IMR-90 (cell line): ENCODE results near the gene SUSD6. TPM values are rescaled to one million over a fixed set of nuclear protein-coding genes. Genes with fewer than 3 reads are reported as not detected.

ENCODE experiments used
- ATAC-seq: fragments of 200-7000 bp; cut with Tn5 transposase; 2 replicates; pipeline ENCODE4 v1.9.1; 2020; ENCODE audit warnings: low read depth, mild to moderate bottlenecking, moderate library complexity
- BruUV-seq: library from RNA; stranded (reverse); fragments of 400-500 nt; replicated peaks from 2 replicates; lab custom pipeline; 2021; lab: Mats Ljungman, UMichigan
- CTCF ChIA-PET: fragments of 300-600 bp; formaldehyde crosslinking; extraction: SDS; loops from one replicate; lab custom pipeline; 2021; ENCODE audit warnings: antibody characterized with exemption; lab: Yijun Ruan, JAX
- POLR2A ChIA-PET: fragments of 300-600 bp; sonication (Branson Sonifier 250); formaldehyde crosslinking; loops from one replicate; lab custom pipeline; 2022; ENCODE audit warnings: antibody characterized with exemption; ENCODE audit not compliant: unreplicated experiment; lab: Charles Lee
- DNase-seq: peaks from one replicate; pipeline ENCODE4 v3.0.0; 2013
- H2AFZ ChIP-seq: replicated peaks from 2 replicates; pipeline ENCODE3; 2013; ENCODE audit warnings: low read length, mild to moderate bottlenecking; ENCODE audit not compliant: poor library complexity
- H2AK5ac ChIP-seq: 2 replicates; pipeline ENCODE4 v1.6.1; 2013; ENCODE audit warnings: low read depth, low read length, inconsistent platforms
- H2AK9ac ChIP-seq: replicated peaks from 2 replicates; pipeline ENCODE3; 2013; ENCODE audit warnings: mild to moderate bottlenecking, low read depth, low read length, moderate library complexity; ENCODE audit not compliant: poor library complexity
- H2BK120ac ChIP-seq: 2 replicates; pipeline ENCODE4 v1.6.1; 2013; ENCODE audit warnings: low read depth, low read length, inconsistent platforms
- H2BK15ac ChIP-seq: 3 replicates; pipeline ENCODE4 v1.6.1; 2013; ENCODE audit warnings: low read depth, low read length, inconsistent platforms
- H2BK20ac ChIP-seq: 2 replicates; pipeline ENCODE4 v1.6.1; 2013; ENCODE audit warnings: low read depth, mild to moderate bottlenecking, inconsistent platforms, low read length, moderate library complexity
- H2BK5ac ChIP-seq: 2 replicates; pipeline ENCODE4 v1.6.1; 2013; ENCODE audit warnings: mild to moderate bottlenecking, low read depth, low read length, inconsistent platforms; ENCODE audit not compliant: poor library complexity, severe bottlenecking
- H3K14ac ChIP-seq: replicated peaks from 2 replicates; pipeline ENCODE4 v1.6.1; 2013; ENCODE audit warnings: low read depth, low read length, inconsistent platforms
- H3K18ac ChIP-seq: 2 replicates; pipeline ENCODE4 v1.6.1; 2013; ENCODE audit warnings: low read depth, low read length, control low read depth
- H3K23ac ChIP-seq: 2 replicates; pipeline ENCODE4 v1.6.1; 2013; ENCODE audit warnings: low read depth, low read length, inconsistent platforms
- H3K27ac ChIP-seq: 2 replicates; pipeline ENCODE4 v1.5.1; 2013; ENCODE audit warnings: mild to moderate bottlenecking, control low read depth, low read length; ENCODE audit not compliant: insufficient read depth
- H3K27me3 ChIP-seq: 2 replicates; pipeline ENCODE4 v1.6.1; 2013; ENCODE audit warnings: low read length; ENCODE audit not compliant: control insufficient read depth, insufficient read depth
- H3K36me3 ChIP-seq: 2 replicates; pipeline ENCODE4 v1.6.1; 2013; ENCODE audit warnings: low read length, mixed read lengths; ENCODE audit not compliant: control insufficient read depth, insufficient read depth
- H3K4ac ChIP-seq: 2 replicates; pipeline ENCODE4 v1.6.1; 2013; ENCODE audit warnings: low read depth, low read length, inconsistent platforms
- H3K4me1 ChIP-seq: 2 replicates; pipeline ENCODE4 v1.6.1; 2013; ENCODE audit warnings: low read length, mixed read lengths; ENCODE audit not compliant: control insufficient read depth, insufficient read depth
- H3K4me2 ChIP-seq: 2 replicates; pipeline ENCODE4 v1.6.1; 2013; ENCODE audit warnings: low read depth, mild to moderate bottlenecking, control low read depth, low read length, moderate library complexity
- H3K4me3 ChIP-seq: 2 replicates; pipeline ENCODE4 v1.5.1; 2013; ENCODE audit warnings: low read depth, mild to moderate bottlenecking, control low read depth, low read length, moderate library complexity; ENCODE audit not compliant: insufficient read depth
- H3K56ac ChIP-seq: 2 replicates; pipeline ENCODE4 v1.6.1; 2013; ENCODE audit warnings: low read length, inconsistent platforms; ENCODE audit not compliant: insufficient read depth; ENCODE audit errors: extremely low read depth
- H3K79me1 ChIP-seq, 2 experiments: 2 replicates each; pipeline ENCODE4 v1.6.1; 2013; ENCODE audit warnings: low read length in 2 of 2, inconsistent platforms in 1 of 2, low read depth in 1 of 2
- H3K9ac ChIP-seq: 2 replicates; pipeline ENCODE4 v1.6.1; 2013; ENCODE audit warnings: low read depth, low read length, control low read depth
- H3K9me1 ChIP-seq: 2 replicates; pipeline ENCODE4 v1.6.1; 2013; ENCODE audit warnings: low read length, inconsistent platforms; ENCODE audit not compliant: insufficient read depth
- H3K9me3 ChIP-seq: 2 replicates; pipeline ENCODE4 v1.6.1; 2013; ENCODE audit warnings: low read length; ENCODE audit not compliant: control insufficient read depth, insufficient read depth
- H4K20me1 ChIP-seq: 2 replicates; pipeline ENCODE4 v1.6.1; 2013; ENCODE audit warnings: low read length, inconsistent platforms; ENCODE audit not compliant: insufficient read depth
- H4K5ac ChIP-seq: 2 replicates; pipeline ENCODE4 v1.6.1; 2013; ENCODE audit warnings: mild to moderate bottlenecking, low read depth, low read length, control low read depth
- H4K8ac ChIP-seq, 2 experiments: 2 replicates each; pipeline ENCODE4 v1.6.1; 2013; ENCODE audit warnings: low read depth in 2 of 2, low read length in 2 of 2, control low read depth in 1 of 2, inconsistent platforms in 1 of 2
- H4K91ac ChIP-seq: 2 replicates; pipeline ENCODE4 v1.6.1; 2013; ENCODE audit warnings: low read depth, low read length, inconsistent platforms; ENCODE audit not compliant: insufficient read depth
- BHLHE40 ChIP-seq: fragments of 150-350 bp; IDR thresholded peaks from 2 replicates; pipeline ENCODE4 v1.6.1; 2016; ENCODE audit warnings: mild to moderate bottlenecking, low read depth, low read length
- CEBPB ChIP-seq: IDR thresholded peaks from 2 replicates; pipeline ENCODE4 v1.6.1; 2012; ENCODE audit warnings: low read depth, low read length, improper control_type of control experiment
- CHD1 ChIP-seq: IDR thresholded peaks from 2 replicates; pipeline ENCODE4 v1.6.1; 2012; ENCODE audit warnings: low read depth, low read length, improper control_type of control experiment
- CTCF ChIP-seq: conservative IDR thresholded peaks from 2 replicates; pipeline ENCODE4 v1.5.1; 2012; ENCODE audit warnings: mild to moderate bottlenecking, low read depth, low read length, improper control_type of control experiment
- ELK1 ChIP-seq: fragments of 150-350 bp; IDR thresholded peaks from 2 replicates; pipeline ENCODE4 v1.6.1; 2016; ENCODE audit warnings: low read depth, mild to moderate bottlenecking, low read length, moderate library complexity, borderline replicate concordance
- FOS ChIP-seq: fragments of 150-350 bp; IDR thresholded peaks from 2 replicates; pipeline ENCODE4 v1.6.1; 2016; ENCODE audit warnings: low read depth, low read length
- MAFK ChIP-seq: IDR thresholded peaks from 2 replicates; pipeline ENCODE4 v1.6.1; 2012; ENCODE audit warnings: low read depth, low read length, improper control_type of control experiment
- MAZ ChIP-seq: IDR thresholded peaks from 2 replicates; pipeline ENCODE4 v1.6.1; 2012; ENCODE audit warnings: low read depth, mild to moderate bottlenecking, low read length, improper control_type of control experiment, moderate library complexity, borderline replicate concordance
- MXI1 ChIP-seq: IDR thresholded peaks from 2 replicates; pipeline ENCODE4 v1.6.1; 2012; ENCODE audit warnings: low read depth, mild to moderate bottlenecking, low read length, moderate library complexity, borderline replicate concordance
- NFE2L2 ChIP-seq: fragments of 150-350 bp; IDR thresholded peaks from 2 replicates; pipeline ENCODE4 v1.6.1; 2016; ENCODE audit warnings: low read depth, mild to moderate bottlenecking, low read length
- POLR2A ChIP-seq: IDR thresholded peaks from 2 replicates; pipeline ENCODE4 v1.6.1; 2012; ENCODE audit warnings: mild to moderate bottlenecking, low read depth, low read length
- RAD21 ChIP-seq: IDR thresholded peaks from 2 replicates; pipeline ENCODE4 v1.6.1; 2012; ENCODE audit warnings: low read length, improper control_type of control experiment
- RCOR1 ChIP-seq: IDR thresholded peaks from 2 replicates; pipeline ENCODE4 v1.6.1; 2012; ENCODE audit warnings: mild to moderate bottlenecking, low read length, improper control_type of control experiment; ENCODE audit not compliant: insufficient replicate concordance
- RFX5 ChIP-seq: IDR thresholded peaks from 2 replicates; pipeline ENCODE4 v1.8.0; 2012; ENCODE audit warnings: low read depth, mild to moderate bottlenecking, low read length, moderate library complexity
- SMC3 ChIP-seq: fragments of 150-350 bp; IDR thresholded peaks from 2 replicates; pipeline ENCODE4 v1.6.1; 2016; ENCODE audit warnings: low read depth, mild to moderate bottlenecking, antibody characterized with exemption, low read length, moderate library complexity
- USF2 ChIP-seq: fragments of 150-350 bp; IDR thresholded peaks from 2 replicates; pipeline ENCODE4 v1.6.1; 2017; ENCODE audit warnings: mild to moderate bottlenecking, antibody characterized with exemption, low read length, low read depth
- WGBS, 2 experiments: methylation state at CpG; one replicate each; pipeline versions ENCODE4 v1.1.5 to v1.1.7; 2013; ENCODE audit warnings: missing lambda C conversion rate in 2 of 2; ENCODE audit not compliant: insufficient read length in 1 of 2; ENCODE audit errors: extremely low coverage in 2 of 2; 5-methylcytosine and 5-hydroxymethylcytosine counted together
- dilution Hi-C: fragments of 300-500 bp; cut with HindIII; formaldehyde crosslinking; loops from one replicate; pipeline ENCODE4 v1.14.3; 2018; ENCODE audit warnings: low sequenced_read_pairs; ENCODE audit not compliant: unreplicated experiment
- in situ Hi-C: fragments of 300-500 bp; cut with MboI; formaldehyde crosslinking; loops from 3 replicates; pipeline ENCODE4 v1.14.3; 2019; ENCODE audit warnings: low sequenced_read_pairs, inconsistent platforms, mixed read lengths
- intact Hi-C: fragments of 100-400 bp; cut with micrococcal nuclease; formaldehyde crosslinking; loops from 2 replicates; pipeline ENCODE4 v1.10.0; 2022
- polyA plus RNA-seq, 3 experiments: library from polyadenylated mRNA; depleted of rRNA; stranded (reverse); fragments of >200 nt; gene quantifications; 2 replicates each; pipeline ENCODE4 v1.2.3, GENCODE V29; 2012; ENCODE audit warnings: low replicate concordance in 1 of 3
- total RNA-seq: library from RNA; depleted of rRNA; stranded (reverse); fragments of >200 nt; gene quantifications from 2 replicates; pipeline ENCODE4 v1.2.3, GENCODE V29; 2012

Gene SUSD6
- total and polyA plus RNA-seq, 2 of the 4 experiments (the other 2 are of a cell fraction): 2.3 to 10.1 TPM

GRCh38 chr14:69671365-69672030 is 60.1 kb downstream of the SUSD6 start:
- H2AFZ ChIP-seq: no peak overlapping the region
- H3K4me1 ChIP-seq: peaks cover 9% of the 10 kb centered on the region
- intact Hi-C loops (no loop called here), dilution Hi-C loops (no loop called here), in situ Hi-C loops (no loop called here)
- BruUV-seq: no TSS peak
- no peak overlapping the region for H4K91ac ChIP-seq
- H3K9me1 ChIP-seq: peaks cover 31% of the 10 kb centered on the region
- no peaks in the 10 kb centered on the region for H3K36me3 ChIP-seq
- no peak overlapping the region for H2AK5ac ChIP-seq
- H3K79me1 ChIP-seq: peaks cover 55 to 92% of the 10 kb centered on the region in 2 experiments
- H2BK20ac ChIP-seq: no peak overlapping the region
- no peak overlapping the region for H2BK15ac ChIP-seq
- H3K4me2 ChIP-seq: no peak overlapping the region
- no peak overlapping the region for H3K9ac ChIP-seq
- no peak overlapping the region for H2BK5ac ChIP-seq
- H3K18ac ChIP-seq: no peak overlapping the region
- ChIA-PET CTCF (interaction anchor here (0.7 kb wide), 1 partner anchor 9 kb away, joined by 3 read pairs; no protein-coding TSS in a partner anchor), POLR2A (no interaction called here)
- H4K20me1 ChIP-seq: peaks cover 50% of the 10 kb centered on the region
- no peak overlapping the region for H3K56ac ChIP-seq
- 60% methylated on average over 2 of the region's 8 CpGs; no CpG with 5 or more reads in 1 of the 2 experiments for WGBS, 2 experiments
- no peak overlapping the region for H4K5ac ChIP-seq
- TF ChIP-seq MAFK (no peak), MAZ (no peak), CEBPB (no peak), USF2 (no peak), FOS (no peak), RAD21 (no peak), POLR2A (no peak), CHD1 (no peak), BHLHE40 (no peak), CTCF (no peak), RCOR1 (no peak), ELK1 (no peak), NFE2L2 (no peak), SMC3 (no peak), MXI1 (no peak), RFX5 (no peak)
- no peak for ATAC-seq
- no peak for DNase-seq
- no peak overlapping the region for H2AK9ac ChIP-seq
- no peaks in the 10 kb centered on the region for H3K27me3 ChIP-seq
- H3K4me3 ChIP-seq: no peak overlapping the region
- no peak overlapping the region for H3K14ac ChIP-seq
- no peak overlapping the region for H3K23ac ChIP-seq
- H3K27ac ChIP-seq: no peak overlapping the region
- no peak overlapping the region for H2BK120ac ChIP-seq
- H3K4ac ChIP-seq: no peak overlapping the region
- no peaks in the 10 kb centered on the region for H3K9me3 ChIP-seq
- H4K8ac ChIP-seq: no peak overlapping the region
